Brain microvascular endothelial cell (primary cell): ENCODE measurements around the gene UTS2B.

Experiments
- DNase-seq: peaks from one replicate; pipeline ENCODE4 v3.0.0-alpha.2; 2020
- H3K27ac ChIP-seq: fragments of 250-450 bp; sonication (Bioruptor Pico); 2 replicates; pipeline ENCODE4 v1.5.1; 2020; ENCODE audit warnings: mild to moderate bottlenecking, moderate library complexity
- H3K27me3 ChIP-seq: fragments of 250-450 bp; sonication (Bioruptor Pico); replicated peaks from 2 replicates; pipeline ENCODE4 v1.5.1; 2020; ENCODE audit warnings: mild to moderate bottlenecking
- H3K36me3 ChIP-seq: fragments of 250-450 bp; sonication (Bioruptor Pico); replicated peaks from 2 replicates; pipeline ENCODE4 v1.5.1; 2020; ENCODE audit warnings: mild to moderate bottlenecking
- H3K4me3 ChIP-seq: 2 replicates; pipeline ENCODE4 v1.5.1; 2011; ENCODE audit warnings: low read depth, mild to moderate bottlenecking, control low read depth, low read length, moderate library complexity
- CTCF ChIP-seq: IDR thresholded peaks from 2 replicates; pipeline ENCODE4 v1.5.1; 2011; ENCODE audit warnings: low read depth, mild to moderate bottlenecking, moderate library complexity, low read length, control low read depth, inconsistent platforms; ENCODE audit errors: missing control alignments
- in situ Hi-C: cut with HindIII; loops from 2 replicates; pipeline ENCODE4 v1.10.0; 2017; ENCODE audit warnings: low sequenced_read_pairs, low pct_ligation_motif_present

UTS2B gene

DNA sequence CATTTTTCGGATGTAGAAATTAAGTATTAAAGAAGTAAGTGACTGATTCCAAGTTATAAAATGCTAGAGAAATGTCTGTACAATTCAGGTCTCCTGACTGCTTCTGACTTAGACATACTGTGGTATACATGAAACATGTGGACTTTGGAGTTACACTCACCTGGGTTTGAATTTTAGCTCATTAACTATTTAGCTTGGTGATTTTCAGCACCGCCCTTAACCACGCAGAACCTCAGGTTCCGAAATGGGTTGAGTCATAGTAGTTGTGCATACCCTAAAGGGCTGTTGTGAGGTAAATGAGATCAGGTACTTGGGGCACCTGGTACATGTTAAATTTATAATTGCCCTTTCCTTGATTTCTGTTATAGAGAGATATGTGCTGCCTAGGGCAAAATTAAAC lies 32.9 kb upstream of the UTS2B start:
- Histone ChIP-seq H3K36me3 (peaks cover 32% of the 10 kb centered on the region), H3K27me3 (no peaks in the 10 kb centered on the region), H3K4me3 (no peak overlapping the region), H3K27ac (no peak overlapping the region)
- TF ChIP-seq CTCF = no peak
- no peak for DNase-seq
- in situ Hi-C loops = no loop called here

- Histone ChIP-seq H3K27me3 (no peaks in the 10 kb centered on the region), H3K27ac (no peak overlapping the region), H3K4me3 (no peak overlapping the region), H3K36me3 (peaks cover 37% of the 10 kb centered on the region)
- TF ChIP-seq CTCF = no peak
- DNase-seq = no peak
- in situ Hi-C loops = no loop called here
These were observed 32.3 kb upstream of the UTS2B start for GRCh38 chr3:191362524-191363090.

DNA sequence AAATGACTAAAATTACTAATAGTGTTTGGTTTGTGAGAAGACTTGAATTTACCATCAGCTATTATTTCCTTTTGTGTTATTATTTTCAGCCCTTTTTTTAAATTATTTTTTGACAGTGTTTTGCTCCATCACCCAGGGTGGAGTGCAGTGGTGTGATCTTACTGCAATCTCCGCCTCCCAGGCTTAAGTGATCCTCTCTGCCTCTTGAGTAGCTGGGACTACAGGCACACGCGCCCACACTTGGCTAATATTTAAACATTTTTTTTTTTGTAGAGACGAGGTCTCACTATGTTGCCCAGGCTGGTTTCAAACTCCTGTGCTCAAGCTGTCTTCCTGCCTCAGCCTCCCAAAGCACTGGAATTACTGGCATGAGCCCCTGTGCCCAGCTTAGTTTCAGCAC lies 31.7 kb upstream of the UTS2B start:
- no peak overlapping the region for H3K27ac ChIP-seq
- in situ Hi-C loops = no loop called here
- no peak for TF ChIP-seq CTCF
- H3K27me3 ChIP-seq = no peaks in the 10 kb centered on the region
- no peak for DNase-seq
- no peak overlapping the region for H3K4me3 ChIP-seq
- peaks cover 38% of the 10 kb centered on the region for H3K36me3 ChIP-seq

GRCh38 chr3:191361456-191361855 lies 31.1 kb upstream of the UTS2B start:
- Histone ChIP-seq H3K27me3 (no peaks in the 10 kb centered on the region), H3K4me3 (no peak overlapping the region), H3K36me3 (peaks cover 38% of the 10 kb centered on the region), H3K27ac (no peak overlapping the region)
- no peak for DNase-seq
- no peak for TF ChIP-seq CTCF
- in situ Hi-C loops = no loop called here

GRCh38 chr3:191360620-191361019 lies 30.3 kb upstream of the UTS2B start:
- peaks cover 38% of the 10 kb centered on the region for H3K36me3 ChIP-seq
- no peak for TF ChIP-seq CTCF
- H3K27me3 ChIP-seq = no peaks in the 10 kb centered on the region
- DNase-seq = no peak
- H3K27ac ChIP-seq = no peak overlapping the region
- no peak overlapping the region for H3K4me3 ChIP-seq
- in situ Hi-C loops = no loop called here

- no peak overlapping the region for H3K4me3 ChIP-seq
- no peak for TF ChIP-seq CTCF
- no peak for DNase-seq
- H3K27ac ChIP-seq = no peak overlapping the region
- in situ Hi-C loops = no loop called here
- H3K27me3 ChIP-seq = no peaks in the 10 kb centered on the region
- H3K36me3 ChIP-seq = peaks cover 38% of the 10 kb centered on the region
These were observed 28.6 kb upstream of the UTS2B start for GRCh38 chr3:191358929-191359328.
